Breast epithelium (tissue), 3 donors: ENCODE data around the gene PIK3R6. TPM values are rescaled to one million over a fixed set of nuclear protein-coding genes. Genes with fewer than 3 reads are reported as not detected.

Experiments
- total RNA-seq, 3 donors: library from RNA; depleted of rRNA; stranded (reverse); fragments of >200 nt; gene quantifications; one replicate each; pipeline ENCODE4 v1.1.0, GENCODE V29; 2016

PIK3R6 gene
- total RNA-seq, 3 donors from 2014 or later, result under 0.01 to 2.9 (median 2.5) TPM

Other genes starting within 250 kb of the PIK3R6 start
- gene MYH10, start 236.9 kb downstream of the PIK3R6 start, total RNA-seq, result 10 to 100 TPM; 46.2 to 54.7 (median 46.7) TPM
- gene CCDC42, start 122.8 kb downstream of the PIK3R6 start, total RNA-seq, result not detected
- not detected for gene SPDYE4, start 109.1 kb downstream of the PIK3R6 start, total RNA-seq
- gene MFSD6L, start 68.3 kb downstream of the PIK3R6 start, total RNA-seq, result under 1 TPM; 0.48 to 0.98 (median 0.59) TPM
- gene PIK3R5, start 98.0 kb upstream of the PIK3R6 start, total RNA-seq, result 10 to 100 TPM in 2 of 3 donors, 1 to 10 TPM in 1; 9.8 to 28.6 (median 12.3) TPM
- gene NTN1, start 153.8 kb upstream of the PIK3R6 start, total RNA-seq, result 1 to 10 TPM; 2.2 to 3.7 (median 3.3) TPM